Measurements from ENCODE around the gene URB2.
A peak's percentile ranks its signal among the peaks of the same experiment; 100 is the strongest.

URB2 gene

GRCh38 chr1:229625915-229626831 lies at the start of gene URB2, which contains the start of gene TAF5L:
Gene URB2 (plus strand): TSS chr1:229626247. CDS start chr1:229627634, 1,387 bp downstream.
Gene TAF5L (minus strand): TSS chr1:229626122. CDS start chr1:229614482, 11,640 bp downstream.
- no peak for TF ChIP-seq CTCF (IDR thresholded peaks at IDR 0.05)

DNA sequence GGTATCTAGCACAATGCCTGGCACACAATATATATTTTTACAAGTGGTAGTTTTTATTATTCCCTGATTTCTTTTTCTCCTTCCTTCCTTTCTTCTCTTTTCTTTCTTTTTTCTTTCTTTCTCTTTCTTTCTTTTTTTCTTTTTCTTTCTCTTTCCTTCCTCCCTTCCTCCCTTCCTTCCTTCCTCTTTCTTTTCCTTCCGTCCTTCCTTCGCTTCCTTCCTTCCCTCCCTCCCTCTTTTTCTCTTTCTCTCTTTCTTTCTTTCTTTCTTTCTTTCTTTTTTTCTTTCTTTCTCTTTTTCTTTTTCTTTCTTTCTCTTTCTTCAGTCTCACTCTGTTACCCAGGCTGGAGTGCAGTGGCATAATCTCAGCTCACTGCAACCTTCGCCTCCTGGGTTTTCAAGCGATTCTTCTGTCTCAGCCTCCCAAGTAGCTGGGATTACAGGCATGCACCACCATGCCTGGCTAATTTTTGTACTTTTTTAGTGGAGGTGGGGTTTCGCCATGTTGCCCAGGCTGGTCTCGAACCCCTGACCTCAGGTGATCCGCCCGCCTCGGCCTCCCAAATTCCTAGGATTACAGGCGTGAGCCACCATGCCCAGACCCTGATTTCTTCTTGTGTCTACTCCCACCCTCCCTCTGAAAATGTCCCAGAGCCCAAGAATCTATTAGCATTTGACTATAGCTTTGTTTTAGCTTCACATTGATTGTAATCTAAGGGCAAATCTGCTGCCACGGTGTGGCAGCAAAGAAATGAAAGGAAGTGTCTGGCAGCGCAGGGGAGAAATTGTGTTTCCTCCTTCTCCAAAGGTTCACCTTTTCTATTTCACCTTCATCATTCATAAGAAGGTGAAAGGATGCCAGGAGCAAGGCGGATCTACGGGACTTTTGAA lies 47.6 kb upstream of the URB2 start:
- TF ChIP-seq CTCF (IDR thresholded peaks at IDR 0.05): no peak
- DNase-seq (ENCODE audit: low spot score): no peak
- Histone ChIP-seq H3K4me3 (peak overlapping the region; percentile 56), H3K27ac (peak overlapping the region; percentile 17 to 67)

More at GRCh38 chr1:229625915-229626831, at the start of gene URB2, which contains the start of gene TAF5L:
- DNase-seq (ENCODE audit: low spot score): peak; percentile 93
- peak within 1 kb of the TSS; percentile 80 to 99 for H3K27ac ChIP-seq
- peak within 1 kb of the TSS; percentile 97 for H3K4me3 ChIP-seq

GRCh38 chr1:229579059-229579673 lies 46.9 kb upstream of the URB2 start:
- no peak for TF ChIP-seq CTCF (IDR thresholded peaks at IDR 0.05)
- no peak for DNase-seq (ENCODE audit: low spot score)
- Histone ChIP-seq H3K27ac (peak overlapping the region; percentile 58 to 67), H3K4me3 (peak overlapping the region; percentile 56)

DNA sequence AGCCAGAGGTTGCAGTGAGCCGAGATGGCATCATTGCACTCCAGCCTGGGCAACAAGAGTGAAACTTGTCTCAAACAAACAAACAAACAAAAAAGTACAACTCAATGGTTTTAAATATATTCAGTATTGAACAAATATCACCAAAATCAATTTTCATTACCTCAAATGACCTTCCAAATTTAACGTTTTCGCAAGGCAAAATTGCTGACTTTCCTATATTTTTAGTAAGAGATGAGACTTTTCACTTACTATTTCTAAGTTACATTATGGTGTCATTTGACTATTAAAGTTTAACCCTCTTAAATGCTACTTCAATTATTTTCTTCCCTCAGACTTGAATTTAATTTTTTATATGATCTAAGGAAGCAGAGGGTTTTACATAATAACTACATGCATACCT lies 44.6 kb upstream of the URB2 start:
- Histone ChIP-seq H3K27ac (peak overlapping the region; percentile 58 to 86), H3K4me3 (no peak overlapping the region)
- DNase-seq (ENCODE audit: low spot score): no peak
- TF ChIP-seq CTCF (IDR thresholded peaks at IDR 0.05): no peak

- DNase-seq (ENCODE audit: low spot score): peak; percentile 84
- no peak for TF ChIP-seq CTCF (IDR thresholded peaks at IDR 0.05)
- H3K27ac ChIP-seq: peak overlapping the region; percentile 58 to 86
- H3K4me3 ChIP-seq: peak overlapping the region; percentile 44
Observed at GRCh38 chr1:229582011-229582694, 43.9 kb upstream of the URB2 start.

GRCh38 chr1:229582715-229583114 lies 43.3 kb upstream of the URB2 start:
- TF ChIP-seq CTCF (IDR thresholded peaks at IDR 0.05): no peak
- Histone ChIP-seq H3K27ac (peak overlapping the region in 1 of 2 donors; percentile 86), H3K4me3 (no peak overlapping the region)
- no peak for DNase-seq (ENCODE audit: low spot score)

All from coronary artery (tissue), 2 donors.